Subcutaneous adipose tissue (tissue), 4 donors: ENCODE measurements around the gene SEC24C. TPM values are rescaled to one million over a fixed set of nuclear protein-coding genes. Genes with fewer than 3 reads are reported as not detected.

Experiments
- CTCF ChIP-seq: fragments of 450-650 bp; IDR thresholded peaks from one replicate; pipeline ENCODE4 v1.5.1; 2016; ENCODE audit warnings: low read depth, mild to moderate bottlenecking, control low read depth, antibody characterized with exemption, moderate library complexity
- small RNA-seq: library from RNA; depleted of rRNA; stranded (forward); fragments of <200 nt; gene quantifications from one replicate; pipeline ENCODE3, GENCODE V24; 2016
- total RNA-seq, 4 donors: library from RNA; depleted of rRNA; stranded (reverse); fragments of >200 nt; gene quantifications; one replicate each; pipeline ENCODE4 v1.1.0, GENCODE V29; 2016

Gene SEC24C
- total RNA-seq, 4 donors from 2014 or later, result 36.7 to 48.8 (median 40.1) TPM

- no peak for TF ChIP-seq CTCF
These were observed 74.2 kb downstream of the SEC24C start for GRCh38 chr10:73818402-73818801.

GRCh38 chr10:73819081-73819480 lies 74.9 kb downstream of the SEC24C start:
- no peak for TF ChIP-seq CTCF

- TF ChIP-seq CTCF, result no peak
These were observed 75.4 kb downstream of the SEC24C start for GRCh38 chr10:73819513-73820093.

Small RNAs within 50 kb of the gene (small RNA-seq; reads per million reads assigned to genes)
- gene AC022400.4 (not detected), gene AC022400.9 (not detected), gene RNA5SP320 (not detected), gene ZSWIM8-AS1 (not detected)

Other genes with a start within 250 kb of the SEC24C start
- 10 to 100 TPM; 62.2 to 99.5 (median 77.8) TPM for gene PPP3CB, start 248.3 kb upstream of the SEC24C start, total RNA-seq
- gene USP54, start 153.0 kb upstream of the SEC24C start, total RNA-seq, result 10 to 100 TPM; 14.8 to 24.9 (median 16.7) TPM
- 1 to 10 TPM in 1 of 4 donors, under 1 TPM in 1, not detected in 2; 0.44 to 4.9 TPM for gene MYOZ1, start 102.9 kb upstream of the SEC24C start, total RNA-seq
- not detected for gene SYNPO2L, start 88.3 kb upstream of the SEC24C start, total RNA-seq
- gene AGAP5, start 46.3 kb upstream of the SEC24C start, total RNA-seq, result 1 to 10 TPM in 3 of 4 donors, under 1 TPM in 1; 0.98 to 9.2 (median 5.9) TPM
- gene CHCHD1, start 37.7 kb downstream of the SEC24C start, total RNA-seq, result 10 to 100 TPM; 18.0 to 61.0 (median 21.2) TPM
- 100 to 1,000 TPM in 1 of 4 donors, 10 to 100 TPM in 3; 62.2 to 134 (median 63.3) TPM for gene ZSWIM8, start 41.2 kb downstream of the SEC24C start, total RNA-seq
- gene NDST2, start 67.2 kb downstream of the SEC24C start, total RNA-seq, result 10 to 100 TPM; 24.0 to 40.7 (median 27.2) TPM
- gene CAMK2G, start 130.2 kb downstream of the SEC24C start, total RNA-seq, result 10 to 100 TPM; 13.2 to 43.9 (median 23.6) TPM
- 10 to 100 TPM in 2 of 4 donors, 1 to 10 TPM in 2; 6.4 to 11.2 (median 9.9) TPM for gene PLAU, start 166.8 kb downstream of the SEC24C start, total RNA-seq